ENCODE results near the gene NRN1.

The NRN1 gene

GRCh38 chr6:6008648-6009421, 2.1 kb upstream of the NRN1 start (continued):
- TF ChIP-seq IKZF3 (tag by site-specific recombination; IDR thresholded peaks at IDR 0.05) (0 out of 2 replicates have a peak, but pooled peaks have one; percentile 47), ZNF692 (tag by site-specific recombination; IDR thresholded peaks at IDR 0.05) (peak; percentile 37; the same call in 1 of the 2 replicates), ZNF423 (tag by site-specific recombination; IDR thresholded peaks at IDR 0.05) (peak; percentile 34; the same call in 1 of the 2 replicates), GLIS1 (tag by site-specific recombination; IDR thresholded peaks at IDR 0.05) (peak; percentile 79), KLF16 (tag by site-specific recombination; IDR thresholded peaks at IDR 0.05) (0 out of 2 replicates have a peak, but pooled peaks have one; percentile 24), ZNF830 (tag by site-specific recombination; IDR thresholded peaks at IDR 0.05; ENCODE audit: low read depth) (no peak), SP3 (tag by site-specific recombination; IDR thresholded peaks at IDR 0.05) (peak; percentile 91), ZNF394 (tag by site-specific recombination; IDR thresholded peaks at IDR 0.05; ENCODE audit: borderline replicate concordance) (no peak; the same call in 1 of the 2 replicates), ZBTB44 (tag by site-specific recombination; IDR thresholded peaks at IDR 0.05) (0 out of 2 replicates have a peak, but pooled peaks have one; percentile 5), ZBTB26 (tag by site-specific recombination; optimal IDR thresholded peaks at IDR 0.05) (peak; percentile 75), ZIC2 (tag by site-specific recombination; IDR thresholded peaks at IDR 0.05) (peak; percentile 58; the same call in 1 of the 2 replicates), ZNF785 (tag by site-specific recombination; IDR thresholded peaks at IDR 0.05) (peak; percentile 81), TRIM28 (IDR thresholded peaks at IDR 0.05; ENCODE audit: borderline replicate concordance, low read length) (no peak), ZBTB49 (tag by site-specific recombination; IDR thresholded peaks at IDR 0.05; ENCODE audit: low read depth) (no peak), ZBTB17 (tag by site-specific recombination; IDR thresholded peaks at IDR 0.05) (peak; percentile 88), OSR2 (tag by site-specific recombination; IDR thresholded peaks at IDR 0.05) (peak; percentile 25; the same call in 1 of the 2 replicates), ZXDB (tag by site-specific recombination; IDR thresholded peaks at IDR 0.05) (peak; percentile 100), ZNF843 (tag by site-specific recombination; IDR thresholded peaks at IDR 0.05) (0 out of 2 replicates have a peak, but pooled peaks have one; percentile 6), ATF2 (tag by site-specific recombination; IDR thresholded peaks at IDR 0.05; ENCODE audit: low read depth) (peak; percentile 75; the same call in 1 of the 2 replicates), ZEB2 (tag by site-specific recombination; IDR thresholded peaks at IDR 0.05) (peak; percentile 56), ZBTB11 (tag by site-specific recombination; conservative IDR thresholded peaks at IDR 0.05; ENCODE audit: low read depth) (peak; percentile 94), GLIS2 (tag by site-specific recombination; IDR thresholded peaks at IDR 0.05) (peak; percentile 88), KLF10 (tag by site-specific recombination; IDR thresholded peaks at IDR 0.05) (peak; percentile 100), KLF17 (tag by site-specific recombination; IDR thresholded peaks at IDR 0.05) (no peak)
